ENCODE measurements around the gene LSM10.
A peak's percentile ranks its signal among the peaks of the same experiment; 100 is the strongest.

LSM10 gene

GRCh38 chr1:36384542-36385409, 12.9 kb downstream of the LSM10 start:
- DNase-seq (ENCODE audit: low read depth): peak; percentile 85
- peak overlapping the region; percentile 94 for H3K4me3 ChIP-seq (ENCODE audit: low read depth, low read length)
- TF ChIP-seq CTCF (IDR thresholded peaks at IDR 0.05; ENCODE audit: control insufficient read depth, extremely low read depth, insufficient read depth): no peak

GRCh38 chr1:36383240-36383639, 14.5 kb downstream of the LSM10 start:
- no peak overlapping the region for H3K4me3 ChIP-seq (ENCODE audit: low read depth, low read length)
- no peak for TF ChIP-seq CTCF (IDR thresholded peaks at IDR 0.05; ENCODE audit: control insufficient read depth, extremely low read depth, insufficient read depth)
- no peak for DNase-seq (ENCODE audit: low read depth)

DNA sequence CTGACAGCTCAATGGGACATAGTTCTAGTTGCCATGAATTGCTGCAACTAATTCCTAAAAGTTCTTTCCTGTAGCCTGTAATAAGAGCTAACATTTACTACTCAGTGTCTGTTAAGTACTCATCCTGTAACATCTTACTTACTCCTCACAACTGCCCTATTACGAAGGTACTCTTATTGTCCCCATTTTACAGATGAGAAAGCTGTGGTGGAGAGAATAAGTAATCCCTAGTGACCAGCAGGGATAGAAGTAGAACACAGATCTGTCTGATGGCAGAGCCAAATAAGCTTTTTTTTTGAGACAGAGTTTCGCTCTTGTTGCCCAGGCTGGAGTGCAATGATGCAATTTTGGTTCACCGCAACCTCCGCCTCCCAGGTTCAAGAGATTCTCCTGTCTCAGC, 15.0 kb downstream of the LSM10 start:
- TF ChIP-seq CTCF (IDR thresholded peaks at IDR 0.05; ENCODE audit: control insufficient read depth, extremely low read depth, insufficient read depth): no peak
- no peak for DNase-seq (ENCODE audit: low read depth)
- H3K4me3 ChIP-seq (ENCODE audit: low read depth, low read length): no peak overlapping the region

DNA sequence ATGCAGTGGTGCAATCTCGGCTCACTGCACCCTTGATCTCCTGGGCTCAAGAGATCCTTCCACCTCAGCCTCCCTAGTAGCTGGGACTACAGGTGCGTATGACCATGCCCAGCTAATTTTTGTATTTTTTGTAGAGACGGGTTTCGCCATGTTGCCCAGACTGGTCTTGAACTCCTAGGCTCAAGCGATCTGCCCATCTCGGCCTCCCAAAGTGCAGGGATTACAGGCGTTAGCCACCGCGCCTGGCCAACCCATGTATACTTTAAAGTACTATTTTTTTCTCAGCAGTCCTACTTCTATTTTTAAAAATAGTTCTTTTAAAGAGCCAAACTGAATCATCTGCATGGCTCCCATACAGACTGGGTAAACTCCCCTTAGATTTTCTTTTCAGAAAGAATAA, 15.5 kb downstream of the LSM10 start:
- H3K4me3 ChIP-seq (ENCODE audit: low read depth, low read length): no peak overlapping the region
- no peak for TF ChIP-seq CTCF (IDR thresholded peaks at IDR 0.05; ENCODE audit: control insufficient read depth, extremely low read depth, insufficient read depth)
- DNase-seq (ENCODE audit: low read depth): no peak

GRCh38 chr1:36381405-36381804, 16.3 kb downstream of the LSM10 start:
- DNase-seq (ENCODE audit: low read depth): no peak
- H3K4me3 ChIP-seq (ENCODE audit: low read depth, low read length): no peak overlapping the region
- no peak for TF ChIP-seq CTCF (IDR thresholded peaks at IDR 0.05; ENCODE audit: control insufficient read depth, extremely low read depth, insufficient read depth)

DNA sequence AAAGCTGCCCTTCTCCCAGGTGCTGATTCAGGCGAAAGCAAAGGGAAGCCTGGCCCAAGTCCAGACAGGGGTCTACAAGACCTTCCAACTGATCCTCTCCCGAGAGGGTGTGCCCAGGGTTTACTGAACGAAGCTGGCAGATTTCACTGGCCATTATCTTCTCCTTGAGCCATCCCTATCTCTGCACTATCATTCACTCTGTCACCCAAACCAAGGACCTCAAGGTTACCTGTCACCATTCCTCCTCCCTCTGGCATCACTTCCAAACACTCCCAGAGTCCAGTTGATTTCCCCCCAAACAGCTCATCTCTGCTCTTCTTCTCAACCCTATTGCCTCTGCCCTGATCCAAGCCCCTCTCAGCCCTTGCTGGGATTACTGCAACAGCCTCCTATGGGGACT, 16.9 kb downstream of the LSM10 start:
- no peak overlapping the region for H3K4me3 ChIP-seq (ENCODE audit: low read depth, low read length)

More for the DNA sequence above, 16.9 kb downstream of the LSM10 start:
- DNase-seq (ENCODE audit: low read depth): no peak
- TF ChIP-seq CTCF (IDR thresholded peaks at IDR 0.05; ENCODE audit: control insufficient read depth, extremely low read depth, insufficient read depth): no peak

All from LNCaP clone FGC (cell line).